DOHH2 (cell line): ENCODE data around the gene CD2BP2.

ENCODE experiments used
- H3F3A ChIP-seq: fragments of 200-600 bp; sonication (generic), shearing (Covaris generic); 2 replicates; pipeline ENCODE4 v1.6.0; 2016; ENCODE audit warnings: antibody characterized with exemption, mild to moderate bottlenecking; ENCODE audit not compliant: control insufficient read depth, insufficient read depth
- H3K27ac ChIP-seq: fragments of 200-600 bp; sonication (generic); 2 replicates; pipeline ENCODE4 v1.5.1; 2014; ENCODE audit warnings: low read depth, mild to moderate bottlenecking, low read length, moderate library complexity
- H3K27me3 ChIP-seq: fragments of 200-600 bp; sonication (generic); 2 replicates; pipeline ENCODE4 v1.6.1; 2014; ENCODE audit warnings: mild to moderate bottlenecking, low read length, mixed read lengths; ENCODE audit not compliant: control insufficient read depth
- H3K36me3 ChIP-seq: fragments of 200-600 bp; sonication (generic); 2 replicates; pipeline ENCODE4 v1.6.1; 2014; ENCODE audit warnings: mild to moderate bottlenecking, low read length, moderate library complexity, mixed read lengths; ENCODE audit not compliant: control insufficient read depth
- H3K4me1 ChIP-seq: fragments of 200-600 bp; sonication (generic); 2 replicates; pipeline ENCODE4 v1.6.1; 2014; ENCODE audit warnings: mild to moderate bottlenecking, low read length, mixed read lengths; ENCODE audit not compliant: control insufficient read depth
- H3K4me2 ChIP-seq: fragments of 200-600 bp; sonication (generic); 2 replicates; pipeline ENCODE4 v1.6.0; 2014; ENCODE audit warnings: mild to moderate bottlenecking, low read length, moderate library complexity
- H3K4me3 ChIP-seq: fragments of 200-600 bp; sonication (generic); 2 replicates; pipeline ENCODE4 v1.5.1; 2014; ENCODE audit warnings: mild to moderate bottlenecking, low read length, mixed read lengths
- H3K79me2 ChIP-seq: fragments of 200-600 bp; sonication (generic); 2 replicates; pipeline ENCODE4 v1.6.1; 2014; ENCODE audit warnings: mild to moderate bottlenecking, low read length, mixed read lengths; ENCODE audit not compliant: control insufficient read depth
- H3K9me2 ChIP-seq: fragments of 200-600 bp; sonication (generic); replicated peaks from 2 replicates; pipeline ENCODE4 v1.6.1; 2014; ENCODE audit warnings: mild to moderate bottlenecking, low read length, mixed read lengths; ENCODE audit not compliant: control insufficient read depth
- H3K9me3 ChIP-seq: fragments of 200-600 bp; sonication (generic); 2 replicates; pipeline ENCODE4 v1.6.1; 2014; ENCODE audit warnings: antibody characterized with exemption, low read length, mixed read lengths; ENCODE audit not compliant: control insufficient read depth, insufficient read depth
- H4K20me1 ChIP-seq: fragments of 200-600 bp; sonication (generic); 2 replicates; pipeline ENCODE4 v1.6.0; 2014; ENCODE audit warnings: low read depth, mild to moderate bottlenecking, antibody characterized with exemption, low read length, moderate library complexity; ENCODE audit not compliant: control insufficient read depth, insufficient read depth
- CTCF ChIP-seq: fragments of 200-600 bp; sonication (generic); IDR thresholded peaks from one replicate; pipeline ENCODE4 v1.5.1; 2014; ENCODE audit warnings: antibody characterized with exemption, mild to moderate bottlenecking, low read depth, low read length; ENCODE audit not compliant: poor library complexity, severe bottlenecking
- EZH2phosphoT487 ChIP-seq: fragments of 200-600 bp; sonication (generic); IDR thresholded peaks from 2 replicates; pipeline ENCODE4 v1.6.1; 2017; ENCODE audit warnings: borderline replicate concordance, mild to moderate bottlenecking, antibody characterized with exemption, low read length, moderate library complexity, mixed read lengths

Gene CD2BP2

GRCh38 chr16:30357715-30358576 lies 2.8 kb upstream of the CD2BP2 start:
- Histone ChIP-seq H3K4me2 (no peak overlapping the region), H3K4me1 (peaks cover 37% of the 10 kb centered on the region), H3K9me3 (no peaks in the 10 kb centered on the region), H3K27ac (no peak overlapping the region), H3K9me2 (no peaks in the 10 kb centered on the region), H3F3A (0 out of 2 replicates have a peak, but pooled peaks cover 3% of the 10 kb centered on the region), H3K36me3 (peaks cover 72% of the 10 kb centered on the region), H3K79me2 (peaks cover 76% of the 10 kb centered on the region), H4K20me1 (no peaks in the 10 kb centered on the region), H3K4me3 (no peak overlapping the region), H3K27me3 (no peaks in the 10 kb centered on the region)
- TF ChIP-seq CTCF, result no peak
- TF ChIP-seq EZH2phosphoT487, result no peak

GRCh38 chr16:30357085-30357714 lies 2.1 kb upstream of the CD2BP2 start:
- no peak overlapping the region for H3K4me3 ChIP-seq
- peaks cover 76% of the 10 kb centered on the region for H3K79me2 ChIP-seq
- TF ChIP-seq CTCF, result no peak
- no peak for TF ChIP-seq EZH2phosphoT487
- peak overlapping the region; percentile 86 for H3K4me2 ChIP-seq
- H3K9me3 ChIP-seq, result no peaks in the 10 kb centered on the region
- H4K20me1 ChIP-seq, result no peaks in the 10 kb centered on the region
- no peaks in the 10 kb centered on the region for H3K27me3 ChIP-seq
- no peak overlapping the region for H3K27ac ChIP-seq
- 0 out of 2 replicates have a peak, but pooled peaks cover 3% of the 10 kb centered on the region for H3F3A ChIP-seq
- peaks cover 72% of the 10 kb centered on the region for H3K36me3 ChIP-seq
- H3K4me1 ChIP-seq, result peaks cover 44% of the 10 kb centered on the region
- H3K9me2 ChIP-seq, result no peaks in the 10 kb centered on the region

GRCh38 chr16:30356401-30357084 lies 1.4 kb upstream of the CD2BP2 start:
- TF ChIP-seq EZH2phosphoT487, result no peak
- no peak for TF ChIP-seq CTCF
- H3K79me2 ChIP-seq, result peaks cover 80% of the 10 kb centered on the region
- peak overlapping the region; percentile 86 for H3K4me3 ChIP-seq
- H3K27me3 ChIP-seq, result no peaks in the 10 kb centered on the region
- H3K9me2 ChIP-seq, result no peaks in the 10 kb centered on the region
- H4K20me1 ChIP-seq, result no peaks in the 10 kb centered on the region
- H3K27ac ChIP-seq, result peak overlapping the region; percentile 46
- peaks cover 51% of the 10 kb centered on the region for H3K4me1 ChIP-seq
- peaks cover 5% of the 10 kb centered on the region; the same call in 1 of the 2 replicates for H3F3A ChIP-seq
- peak overlapping the region; percentile 86 for H3K4me2 ChIP-seq
- H3K9me3 ChIP-seq, result no peaks in the 10 kb centered on the region
- H3K36me3 ChIP-seq, result peaks cover 78% of the 10 kb centered on the region
